Measurements from ENCODE around the gene MMP14. TPM values are rescaled to one million over a fixed set of nuclear protein-coding genes. Genes with fewer than 3 reads are reported as not detected.

The MMP14 gene
- total and polyA plus RNA-seq, 3 donors from 2014 or later, result 14.2 to 54.6 (median 35.8) TPM

- Histone ChIP-seq H3K4me1 (no peaks in the 10 kb centered on the region), H3K4me3 (no peak overlapping the region), H3K9me3 (no peaks in the 10 kb centered on the region), H3K27me3 (no peaks in the 10 kb centered on the region), H3K36me3 (ENCODE audit: low read depth, missing control alignments) (no peaks in the 10 kb centered on the region), H3K27ac (no peak overlapping the region)
- DNase-seq, result no peak
- TF ChIP-seq, protein P1, sequence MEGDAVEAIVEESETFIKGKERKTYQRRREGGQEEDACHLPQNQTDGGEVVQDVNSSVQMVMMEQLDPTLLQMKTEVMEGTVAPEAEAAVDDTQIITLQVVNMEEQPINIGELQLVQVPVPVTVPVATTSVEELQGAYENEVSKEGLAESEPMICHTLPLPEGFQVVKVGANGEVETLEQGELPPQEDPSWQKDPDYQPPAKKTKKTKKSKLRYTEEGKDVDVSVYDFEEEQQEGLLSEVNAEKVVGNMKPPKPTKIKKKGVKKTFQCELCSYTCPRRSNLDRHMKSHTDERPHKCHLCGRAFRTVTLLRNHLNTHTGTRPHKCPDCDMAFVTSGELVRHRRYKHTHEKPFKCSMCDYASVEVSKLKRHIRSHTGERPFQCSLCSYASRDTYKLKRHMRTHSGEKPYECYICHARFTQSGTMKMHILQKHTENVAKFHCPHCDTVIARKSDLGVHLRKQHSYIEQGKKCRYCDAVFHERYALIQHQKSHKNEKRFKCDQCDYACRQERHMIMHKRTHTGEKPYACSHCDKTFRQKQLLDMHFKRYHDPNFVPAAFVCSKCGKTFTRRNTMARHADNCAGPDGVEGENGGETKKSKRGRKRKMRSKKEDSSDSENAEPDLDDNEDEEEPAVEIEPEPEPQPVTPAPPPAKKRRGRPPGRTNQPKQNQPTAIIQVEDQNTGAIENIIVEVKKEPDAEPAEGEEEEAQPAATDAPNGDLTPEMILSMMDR (IDR thresholded peaks at IDR 0.05), result no peak
- no peak for TF ChIP-seq POLR2A (IDR thresholded peaks at IDR 0.05)
- intact Hi-C loops (cut with DNase I; ENCODE audit: low total_unique reads), result no loop called here
- WGBS, 2 donors, result 75 to 78% methylated on average over 13 of the region's 13 CpGs
These were observed 28.8 kb upstream of the MMP14 start for GRCh38 chr14:22807432-22808087.

- Histone ChIP-seq H3K9me3 (no peaks in the 10 kb centered on the region), H3K27me3 (no peaks in the 10 kb centered on the region), H3K4me3 (no peak overlapping the region), H3K36me3 (ENCODE audit: low read depth, missing control alignments) (no peaks in the 10 kb centered on the region), H3K4me1 (no peaks in the 10 kb centered on the region), H3K27ac (no peak overlapping the region)
- DNase-seq, result no peak
- TF ChIP-seq, protein P1 (IDR thresholded peaks at IDR 0.05), result no peak
- TF ChIP-seq POLR2A (IDR thresholded peaks at IDR 0.05), result no peak
- intact Hi-C loops (cut with DNase I; ENCODE audit: low total_unique reads), result no loop called here
- 81 to 86% methylated on average over 5 of the region's 5 CpGs for WGBS, 2 donors
These were observed 27.8 kb upstream of the MMP14 start for GRCh38 chr14:22808388-22809209.

DNA sequence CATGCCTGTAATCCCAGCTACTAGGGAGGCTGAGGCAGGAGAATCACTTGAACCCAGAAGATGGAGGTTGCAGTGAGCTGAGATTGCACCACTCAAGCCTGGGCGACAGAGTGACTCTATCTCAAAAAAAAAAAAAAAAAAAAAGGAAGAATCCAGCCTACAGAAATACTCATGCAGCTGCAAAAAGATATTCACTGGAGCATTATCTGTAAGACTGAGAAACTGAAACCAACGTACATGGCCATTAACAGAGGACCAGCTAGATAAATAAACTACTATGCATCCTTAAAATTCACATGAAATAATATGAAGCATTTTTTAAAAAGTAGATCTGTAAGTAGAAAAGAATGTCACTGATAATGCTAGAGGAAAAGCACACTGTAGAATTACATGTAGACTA lies 24.7 kb upstream of the MMP14 start:
- H3K27ac ChIP-seq, result no peak overlapping the region
- DNase-seq, result no peak
- TF ChIP-seq POLR2A (IDR thresholded peaks at IDR 0.05), result no peak
- TF ChIP-seq, protein P1 (IDR thresholded peaks at IDR 0.05), result no peak
- no peaks in the 10 kb centered on the region for H3K27me3 ChIP-seq
- H3K9me3 ChIP-seq, result no peaks in the 10 kb centered on the region
- no peaks in the 10 kb centered on the region for H3K4me1 ChIP-seq
- 49 to 55% methylated on average over 2 of the region's 2 CpGs for WGBS, 2 donors
- H3K4me3 ChIP-seq, result no peak overlapping the region
- intact Hi-C loops (cut with DNase I; ENCODE audit: low total_unique reads), result no loop called here
- H3K36me3 ChIP-seq (ENCODE audit: low read depth, missing control alignments), result no peaks in the 10 kb centered on the region

GRCh38 chr14:22812744-22813143 lies 23.6 kb upstream of the MMP14 start:
- Histone ChIP-seq H3K27ac (no peak overlapping the region), H3K4me3 (no peak overlapping the region), H3K27me3 (no peaks in the 10 kb centered on the region), H3K9me3 (no peaks in the 10 kb centered on the region), H3K4me1 (no peaks in the 10 kb centered on the region), H3K36me3 (ENCODE audit: low read depth, missing control alignments) (no peaks in the 10 kb centered on the region)
- DNase-seq, result no peak
- 85 to 96% methylated on average over 4 of the region's 4 CpGs for WGBS, 2 donors
- intact Hi-C loops (cut with DNase I; ENCODE audit: low total_unique reads), result no loop called here
- TF ChIP-seq POLR2A (IDR thresholded peaks at IDR 0.05), result no peak
- TF ChIP-seq, protein P1 (IDR thresholded peaks at IDR 0.05), result no peak

Data from testis (tissue), 3 donors.